ENCODE results near the gene DIAPH2. TPM values are rescaled to one million over a fixed set of nuclear protein-coding genes. Genes with fewer than 3 reads are reported as not detected.

DIAPH2 gene
- total RNA-seq, 1 experiment from 2014 or later = 10.9 TPM

- TF ChIP-seq JUND (IDR thresholded peaks at IDR 0.05) (no peak), SP1 (IDR thresholded peaks at IDR 0.05; ENCODE audit: low read depth) (no peak), FOSL1 (IDR thresholded peaks at IDR 0.05; ENCODE audit: low read depth) (no peak), EZH2phosphoT487 (IDR thresholded peaks at IDR 0.05; ENCODE audit: borderline replicate concordance) (no peak), TCF7L2 (IDR thresholded peaks at IDR 0.05; ENCODE audit: borderline replicate concordance, extremely low read depth, insufficient read depth, insufficient read length) (no peak), EGR1 (IDR thresholded peaks at IDR 0.05; ENCODE audit: low read depth) (no peak)
These were observed 76.9 kb downstream of the DIAPH2 start (continued) for GRCh38 chrX:96761566-96761965.

GRCh38 chrX:96763608-96764007, 79.0 kb downstream of the DIAPH2 start:
- Histone ChIP-seq H3K36me3 (ENCODE audit: control insufficient read depth in 1 of 2, insufficient read depth in 2 of 2, low read length in 2 of 2) (no peaks in the 10 kb centered on the region), H3K9ac (ENCODE audit: low read length) (no peak overlapping the region), H4K20me1 (ENCODE audit: insufficient read depth) (no peaks in the 10 kb centered on the region), H3K4me2 (ENCODE audit: low read length) (no peak overlapping the region), H3K27me3 (ENCODE audit: insufficient read depth, low read length) (no peaks in the 10 kb centered on the region), H3K79me2 (ENCODE audit: insufficient read depth, low read length) (no peaks in the 10 kb centered on the region), H3K9me3 (ENCODE audit: control insufficient read depth in 1 of 2, insufficient read depth in 1 of 2, low read depth in 1 of 2, low read length in 2 of 2) (no peaks in the 10 kb centered on the region), H3K4me1 (ENCODE audit: control insufficient read depth in 1 of 2, insufficient read depth in 2 of 2, low read length in 2 of 2) (no peaks in the 10 kb centered on the region), H3K9me2 (ENCODE audit: insufficient read depth) (no peaks in the 10 kb centered on the region), H3K27ac (ENCODE audit: low read depth, low read length) (no peak overlapping the region), H3K4me3 (replicated peaks in 1 of 2; ENCODE audit: low read depth in 1 of 2, low read length in 2 of 2) (no peak overlapping the region), H2AFZ (ENCODE audit: low read depth, low read length, poor library complexity, severe bottlenecking) (no peak overlapping the region)
- RAD21 ChIA-PET (ENCODE audit: low non-redundant PET in 1 of 2, low total read pairs in 2 of 2, uncharacterized antibody in 2 of 2, unreplicated experiment in 2 of 2) = no interaction called here
- POLR2A ChIA-PET = no interaction called here
- no TSS peak for BruUV-seq (replicated peaks)
- CTCF ChIA-PET = no interaction called here
- ATAC-seq (no peak), DNase-seq (ENCODE audit: low read depth, low spot score) (no peak)
- TF ChIP-seq ELF1 (IDR thresholded peaks at IDR 0.05; ENCODE audit: borderline replicate concordance, low read depth) (no peak), CEBPB (IDR thresholded peaks at IDR 0.05; ENCODE audit: low read depth) (no peak), ATF3 (IDR thresholded peaks at IDR 0.05) (no peak), POLR2A (IDR thresholded peaks at IDR 0.05; ENCODE audit: borderline replicate concordance, extremely low read depth, insufficient read depth, insufficient read length) (no peak), REST (IDR thresholded peaks at IDR 0.05; ENCODE audit: low read depth) (no peak), MAX (IDR thresholded peaks at IDR 0.05) (no peak), FOSL1 (IDR thresholded peaks at IDR 0.05; ENCODE audit: low read depth) (no peak), JUND (IDR thresholded peaks at IDR 0.05) (no peak), POLR2AphosphoS5 (IDR thresholded peaks at IDR 0.05; ENCODE audit: low read depth, low read length) (no peak), CBX3 (IDR thresholded peaks at IDR 0.05; ENCODE audit: low read depth) (no peak), SIN3A (IDR thresholded peaks at IDR 0.05; ENCODE audit: low read depth) (no peak), RAD21 (IDR thresholded peaks at IDR 0.05; ENCODE audit: low read depth) (no peak), SRF (IDR thresholded peaks at IDR 0.05; ENCODE audit: low read depth) (no peak), CTCF (IDR thresholded peaks at IDR 0.05 in 2 of 3, conservative IDR thresholded peaks at IDR 0.05 in 1 of 3; ENCODE audit: borderline replicate concordance in 1 of 3, insufficient read depth in 1 of 3, low read depth in 2 of 3, low read length in 2 of 3) (no peak)
- intact Hi-C loops (cut with micrococcal nuclease) = no loop called here

Data from HCT116 (cell line).